IMR-90 (cell line): ENCODE results near the gene B4GALNT1. TPM values are rescaled to one million over a fixed set of nuclear protein-coding genes. Genes with fewer than 3 reads are reported as not detected.

ENCODE experiments used
- ATAC-seq: fragments of 200-7000 bp; cut with Tn5 transposase; 2 replicates; pipeline ENCODE4 v1.9.1; 2020; ENCODE audit warnings: low read depth, mild to moderate bottlenecking, moderate library complexity
- BruUV-seq: library from RNA; stranded (reverse); fragments of 400-500 nt; replicated peaks from 2 replicates; lab custom pipeline; 2021; lab: Mats Ljungman, UMichigan
- CTCF ChIA-PET: fragments of 300-600 bp; formaldehyde crosslinking; extraction: SDS; loops from one replicate; lab custom pipeline; 2021; ENCODE audit warnings: antibody characterized with exemption; lab: Yijun Ruan, JAX
- POLR2A ChIA-PET: fragments of 300-600 bp; sonication (Branson Sonifier 250); formaldehyde crosslinking; loops from one replicate; lab custom pipeline; 2022; ENCODE audit warnings: antibody characterized with exemption; ENCODE audit not compliant: unreplicated experiment; lab: Charles Lee
- DNase-seq: peaks from one replicate; pipeline ENCODE4 v3.0.0; 2013
- H2AFZ ChIP-seq: replicated peaks from 2 replicates; pipeline ENCODE3; 2013; ENCODE audit warnings: low read length, mild to moderate bottlenecking; ENCODE audit not compliant: poor library complexity
- H2AK5ac ChIP-seq: 2 replicates; pipeline ENCODE4 v1.6.1; 2013; ENCODE audit warnings: low read depth, low read length, inconsistent platforms
- H2AK9ac ChIP-seq: replicated peaks from 2 replicates; pipeline ENCODE3; 2013; ENCODE audit warnings: mild to moderate bottlenecking, low read depth, low read length, moderate library complexity; ENCODE audit not compliant: poor library complexity
- H2BK120ac ChIP-seq: 2 replicates; pipeline ENCODE4 v1.6.1; 2013; ENCODE audit warnings: low read depth, low read length, inconsistent platforms
- H2BK15ac ChIP-seq: 3 replicates; pipeline ENCODE4 v1.6.1; 2013; ENCODE audit warnings: low read depth, low read length, inconsistent platforms
- H2BK20ac ChIP-seq: 2 replicates; pipeline ENCODE4 v1.6.1; 2013; ENCODE audit warnings: low read depth, mild to moderate bottlenecking, inconsistent platforms, low read length, moderate library complexity
- H2BK5ac ChIP-seq: 2 replicates; pipeline ENCODE4 v1.6.1; 2013; ENCODE audit warnings: mild to moderate bottlenecking, low read depth, low read length, inconsistent platforms; ENCODE audit not compliant: poor library complexity, severe bottlenecking
- H3K14ac ChIP-seq: replicated peaks from 2 replicates; pipeline ENCODE4 v1.6.1; 2013; ENCODE audit warnings: low read depth, low read length, inconsistent platforms
- H3K18ac ChIP-seq: 2 replicates; pipeline ENCODE4 v1.6.1; 2013; ENCODE audit warnings: low read depth, low read length, control low read depth
- H3K23ac ChIP-seq: 2 replicates; pipeline ENCODE4 v1.6.1; 2013; ENCODE audit warnings: low read depth, low read length, inconsistent platforms
- H3K27ac ChIP-seq: 2 replicates; pipeline ENCODE4 v1.5.1; 2013; ENCODE audit warnings: mild to moderate bottlenecking, control low read depth, low read length; ENCODE audit not compliant: insufficient read depth
- H3K27me3 ChIP-seq: 2 replicates; pipeline ENCODE4 v1.6.1; 2013; ENCODE audit warnings: low read length; ENCODE audit not compliant: control insufficient read depth, insufficient read depth
- H3K36me3 ChIP-seq: 2 replicates; pipeline ENCODE4 v1.6.1; 2013; ENCODE audit warnings: low read length, mixed read lengths; ENCODE audit not compliant: control insufficient read depth, insufficient read depth
- H3K4ac ChIP-seq: 2 replicates; pipeline ENCODE4 v1.6.1; 2013; ENCODE audit warnings: low read depth, low read length, inconsistent platforms
- H3K4me1 ChIP-seq: 2 replicates; pipeline ENCODE4 v1.6.1; 2013; ENCODE audit warnings: low read length, mixed read lengths; ENCODE audit not compliant: control insufficient read depth, insufficient read depth
- H3K4me2 ChIP-seq: 2 replicates; pipeline ENCODE4 v1.6.1; 2013; ENCODE audit warnings: low read depth, mild to moderate bottlenecking, control low read depth, low read length, moderate library complexity
- H3K4me3 ChIP-seq: 2 replicates; pipeline ENCODE4 v1.5.1; 2013; ENCODE audit warnings: low read depth, mild to moderate bottlenecking, control low read depth, low read length, moderate library complexity; ENCODE audit not compliant: insufficient read depth
- H3K56ac ChIP-seq: 2 replicates; pipeline ENCODE4 v1.6.1; 2013; ENCODE audit warnings: low read length, inconsistent platforms; ENCODE audit not compliant: insufficient read depth; ENCODE audit errors: extremely low read depth
- H3K79me1 ChIP-seq, 2 experiments: 2 replicates each; pipeline ENCODE4 v1.6.1; 2013; ENCODE audit warnings: low read length in 2 of 2, inconsistent platforms in 1 of 2, low read depth in 1 of 2
- H3K9ac ChIP-seq: 2 replicates; pipeline ENCODE4 v1.6.1; 2013; ENCODE audit warnings: low read depth, low read length, control low read depth
- H3K9me1 ChIP-seq: 2 replicates; pipeline ENCODE4 v1.6.1; 2013; ENCODE audit warnings: low read length, inconsistent platforms; ENCODE audit not compliant: insufficient read depth
- H3K9me3 ChIP-seq: 2 replicates; pipeline ENCODE4 v1.6.1; 2013; ENCODE audit warnings: low read length; ENCODE audit not compliant: control insufficient read depth, insufficient read depth
- H4K20me1 ChIP-seq: 2 replicates; pipeline ENCODE4 v1.6.1; 2013; ENCODE audit warnings: low read length, inconsistent platforms; ENCODE audit not compliant: insufficient read depth
- H4K5ac ChIP-seq: 2 replicates; pipeline ENCODE4 v1.6.1; 2013; ENCODE audit warnings: mild to moderate bottlenecking, low read depth, low read length, control low read depth
- H4K8ac ChIP-seq, 2 experiments: 2 replicates each; pipeline ENCODE4 v1.6.1; 2013; ENCODE audit warnings: low read depth in 2 of 2, low read length in 2 of 2, control low read depth in 1 of 2, inconsistent platforms in 1 of 2
- H4K91ac ChIP-seq: 2 replicates; pipeline ENCODE4 v1.6.1; 2013; ENCODE audit warnings: low read depth, low read length, inconsistent platforms; ENCODE audit not compliant: insufficient read depth
- BHLHE40 ChIP-seq: fragments of 150-350 bp; IDR thresholded peaks from 2 replicates; pipeline ENCODE4 v1.6.1; 2016; ENCODE audit warnings: mild to moderate bottlenecking, low read depth, low read length
- CEBPB ChIP-seq: IDR thresholded peaks from 2 replicates; pipeline ENCODE4 v1.6.1; 2012; ENCODE audit warnings: low read depth, low read length, improper control_type of control experiment
- CHD1 ChIP-seq: IDR thresholded peaks from 2 replicates; pipeline ENCODE4 v1.6.1; 2012; ENCODE audit warnings: low read depth, low read length, improper control_type of control experiment
- FOS ChIP-seq: fragments of 150-350 bp; IDR thresholded peaks from 2 replicates; pipeline ENCODE4 v1.6.1; 2016; ENCODE audit warnings: low read depth, low read length
- MAFK ChIP-seq: IDR thresholded peaks from 2 replicates; pipeline ENCODE4 v1.6.1; 2012; ENCODE audit warnings: low read depth, low read length, improper control_type of control experiment
- MAZ ChIP-seq: IDR thresholded peaks from 2 replicates; pipeline ENCODE4 v1.6.1; 2012; ENCODE audit warnings: low read depth, mild to moderate bottlenecking, low read length, improper control_type of control experiment, moderate library complexity, borderline replicate concordance
- MXI1 ChIP-seq: IDR thresholded peaks from 2 replicates; pipeline ENCODE4 v1.6.1; 2012; ENCODE audit warnings: low read depth, mild to moderate bottlenecking, low read length, moderate library complexity, borderline replicate concordance
- NFE2L2 ChIP-seq: fragments of 150-350 bp; IDR thresholded peaks from 2 replicates; pipeline ENCODE4 v1.6.1; 2016; ENCODE audit warnings: low read depth, mild to moderate bottlenecking, low read length
- POLR2A ChIP-seq: IDR thresholded peaks from 2 replicates; pipeline ENCODE4 v1.6.1; 2012; ENCODE audit warnings: mild to moderate bottlenecking, low read depth, low read length
- RAD21 ChIP-seq: IDR thresholded peaks from 2 replicates; pipeline ENCODE4 v1.6.1; 2012; ENCODE audit warnings: low read length, improper control_type of control experiment
- RCOR1 ChIP-seq: IDR thresholded peaks from 2 replicates; pipeline ENCODE4 v1.6.1; 2012; ENCODE audit warnings: mild to moderate bottlenecking, low read length, improper control_type of control experiment; ENCODE audit not compliant: insufficient replicate concordance
- RFX5 ChIP-seq: IDR thresholded peaks from 2 replicates; pipeline ENCODE4 v1.8.0; 2012; ENCODE audit warnings: low read depth, mild to moderate bottlenecking, low read length, moderate library complexity
- SMC3 ChIP-seq: fragments of 150-350 bp; IDR thresholded peaks from 2 replicates; pipeline ENCODE4 v1.6.1; 2016; ENCODE audit warnings: low read depth, mild to moderate bottlenecking, antibody characterized with exemption, low read length, moderate library complexity
- WGBS, 2 experiments: methylation state at CpG; one replicate each; pipeline versions ENCODE4 v1.1.5 to v1.1.7; 2013; ENCODE audit warnings: missing lambda C conversion rate in 2 of 2; ENCODE audit not compliant: insufficient read length in 1 of 2; ENCODE audit errors: extremely low coverage in 2 of 2; 5-methylcytosine and 5-hydroxymethylcytosine counted together
- dilution Hi-C: fragments of 300-500 bp; cut with HindIII; formaldehyde crosslinking; loops from one replicate; pipeline ENCODE4 v1.14.3; 2018; ENCODE audit warnings: low sequenced_read_pairs; ENCODE audit not compliant: unreplicated experiment
- in situ Hi-C: fragments of 300-500 bp; cut with MboI; formaldehyde crosslinking; loops from 3 replicates; pipeline ENCODE4 v1.14.3; 2019; ENCODE audit warnings: low sequenced_read_pairs, inconsistent platforms, mixed read lengths
- intact Hi-C: fragments of 100-400 bp; cut with micrococcal nuclease; formaldehyde crosslinking; loops from 2 replicates; pipeline ENCODE4 v1.10.0; 2022
- polyA plus RNA-seq, 3 experiments: library from polyadenylated mRNA; depleted of rRNA; stranded (reverse); fragments of >200 nt; gene quantifications; 2 replicates each; pipeline ENCODE4 v1.2.3, GENCODE V29; 2012; ENCODE audit warnings: low replicate concordance in 1 of 3
- total RNA-seq: library from RNA; depleted of rRNA; stranded (reverse); fragments of >200 nt; gene quantifications from 2 replicates; pipeline ENCODE4 v1.2.3, GENCODE V29; 2012
- TF ChIP-seq, protein P1 (sequence below): conservative IDR thresholded peaks from 2 replicates; pipeline ENCODE4 v1.5.1; 2012; ENCODE audit warnings: mild to moderate bottlenecking, low read depth, low read length, improper control_type of control experiment
- TF ChIP-seq, protein P2 (sequence below): fragments of 150-350 bp; IDR thresholded peaks from 2 replicates; pipeline ENCODE4 v1.6.1; 2017; ENCODE audit warnings: mild to moderate bottlenecking, antibody characterized with exemption, low read length, low read depth

Gene B4GALNT1
- total and polyA plus RNA-seq, 2 of the 4 experiments (the other 2 are of a cell fraction), result 0.18 to 0.62 TPM

DNA sequence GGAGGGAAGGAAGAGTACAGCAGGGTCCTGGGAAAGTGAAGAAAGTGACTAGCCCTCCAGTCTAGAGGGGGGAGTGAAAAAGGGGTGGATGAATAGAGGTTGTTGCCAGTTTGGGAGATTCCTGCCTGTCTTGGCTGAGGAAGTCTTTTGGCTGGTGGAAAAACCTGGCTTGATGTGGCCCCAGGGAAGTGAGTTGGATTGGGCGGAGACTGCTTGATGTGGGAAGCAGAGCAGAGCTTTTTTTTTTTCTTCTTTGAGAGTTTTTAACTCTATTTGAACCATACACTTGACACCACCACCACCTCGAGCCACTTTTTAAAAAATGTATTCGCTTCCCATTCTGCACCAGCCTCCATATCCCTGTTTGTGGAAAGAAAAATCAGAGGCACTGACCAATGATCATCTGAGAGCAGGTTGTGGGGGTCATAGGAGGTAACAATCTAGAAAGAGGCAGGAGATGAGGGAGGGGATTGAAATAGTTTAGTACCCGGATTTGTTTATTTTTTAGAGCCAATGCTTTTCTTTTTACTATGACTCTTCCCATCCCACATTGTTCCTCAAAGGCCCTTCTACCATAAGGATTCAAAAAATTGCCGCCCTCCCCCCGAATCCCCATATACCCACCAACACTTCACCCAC is 29.1 kb downstream of the B4GALNT1 start (continued):
- TF ChIP-seq CEBPB, result no peak

DNA sequence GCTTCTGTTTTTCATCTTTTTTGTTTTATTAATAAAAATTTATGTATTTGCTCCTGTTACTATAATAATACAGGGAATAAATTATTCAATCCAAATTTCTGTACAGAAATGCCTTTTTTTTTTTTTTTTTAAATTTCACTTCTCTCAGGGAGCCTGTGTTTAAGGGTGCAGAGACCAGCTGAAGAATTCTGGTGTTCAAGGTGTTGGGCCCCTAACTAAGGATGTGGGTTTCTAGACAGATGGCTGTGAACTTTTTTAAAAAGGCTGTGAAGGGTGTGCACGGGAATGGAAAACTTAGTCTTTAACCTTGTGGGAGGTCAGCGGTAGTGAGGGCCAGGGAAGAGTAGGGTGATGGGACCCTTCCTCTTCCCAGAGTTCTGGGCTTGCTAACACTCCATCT is 29.7 kb downstream of the B4GALNT1 start:
- no peaks in the 10 kb centered on the region for H3K27me3 ChIP-seq
- peak overlapping the region; percentile 41; the same call in 1 of the 2 replicates for H3K4ac ChIP-seq
- no peak overlapping the region for H2BK15ac ChIP-seq
- no peak overlapping the region for H2BK20ac ChIP-seq
- H3K56ac ChIP-seq, result no peak overlapping the region
- WGBS, 2 experiments, result no CpG with 5 or more reads among the region's 2 CpGs
- POLR2A ChIA-PET, result interaction anchor here (0.5 to 0.6 kb wide), 3 partner anchors 28 to 86 kb away, joined by 3 to 6 read pairs (median 5); no protein-coding TSS in a partner anchor
- no peak overlapping the region for H2BK5ac ChIP-seq
- CTCF ChIA-PET, result interaction anchor here (0.6 kb wide), 1 partner anchor 72 kb away, joined by 3 read pairs; no protein-coding TSS in a partner anchor
- no peak overlapping the region for H3K4me3 ChIP-seq
- intact Hi-C loops, result no loop called here
- H2AK9ac ChIP-seq, result no peak overlapping the region
- no peak overlapping the region for H3K18ac ChIP-seq
- ATAC-seq (no peak), DNase-seq (no peak)
- H3K36me3 ChIP-seq, result peaks cover 16% of the 10 kb centered on the region
- no peak overlapping the region for H3K9ac ChIP-seq
- H3K4me1 ChIP-seq, result peaks cover 11% of the 10 kb centered on the region
- no peak overlapping the region for H2BK120ac ChIP-seq
- peak overlapping the region; percentile 54 for H2AFZ ChIP-seq
- dilution Hi-C loops, result no loop called here
- H3K9me3 ChIP-seq, result no peaks in the 10 kb centered on the region
- no peak overlapping the region; the same call in 1 of the 2 replicates for H2AK5ac ChIP-seq
- no peak overlapping the region for H3K27ac ChIP-seq
- peak overlapping the region in 1 of 2 experiments; percentile 100; a peak in 1 of 4 replicates for H4K8ac ChIP-seq
- H3K9me1 ChIP-seq, result peaks cover 10% of the 10 kb centered on the region; the same call in 1 of the 2 replicates
- in situ Hi-C loops, result no loop called here
- H3K23ac ChIP-seq, result no peak overlapping the region; the same call in 1 of the 2 replicates
- H4K91ac ChIP-seq, result no peak overlapping the region
- H3K4me2 ChIP-seq, result no peak overlapping the region
- H3K79me1 ChIP-seq, result peaks cover 9 to 19% of the 10 kb centered on the region in 2 experiments
- no peak overlapping the region; the same call in 1 of the 2 replicates for H4K5ac ChIP-seq
- no TSS peak for BruUV-seq
- no peak overlapping the region for H3K14ac ChIP-seq
- no peaks in the 10 kb centered on the region for H4K20me1 ChIP-seq
- TF ChIP-seq CEBPB (no peak), FOS (no peak), BHLHE40 (no peak), RAD21 (no peak), MAZ (no peak), SMC3 (no peak), POLR2A (no peak), MXI1 (no peak), RFX5 (no peak), NFE2L2 (no peak), MAFK (no peak), RCOR1 (no peak), CHD1 (no peak)
- TF ChIP-seq, protein P1, sequence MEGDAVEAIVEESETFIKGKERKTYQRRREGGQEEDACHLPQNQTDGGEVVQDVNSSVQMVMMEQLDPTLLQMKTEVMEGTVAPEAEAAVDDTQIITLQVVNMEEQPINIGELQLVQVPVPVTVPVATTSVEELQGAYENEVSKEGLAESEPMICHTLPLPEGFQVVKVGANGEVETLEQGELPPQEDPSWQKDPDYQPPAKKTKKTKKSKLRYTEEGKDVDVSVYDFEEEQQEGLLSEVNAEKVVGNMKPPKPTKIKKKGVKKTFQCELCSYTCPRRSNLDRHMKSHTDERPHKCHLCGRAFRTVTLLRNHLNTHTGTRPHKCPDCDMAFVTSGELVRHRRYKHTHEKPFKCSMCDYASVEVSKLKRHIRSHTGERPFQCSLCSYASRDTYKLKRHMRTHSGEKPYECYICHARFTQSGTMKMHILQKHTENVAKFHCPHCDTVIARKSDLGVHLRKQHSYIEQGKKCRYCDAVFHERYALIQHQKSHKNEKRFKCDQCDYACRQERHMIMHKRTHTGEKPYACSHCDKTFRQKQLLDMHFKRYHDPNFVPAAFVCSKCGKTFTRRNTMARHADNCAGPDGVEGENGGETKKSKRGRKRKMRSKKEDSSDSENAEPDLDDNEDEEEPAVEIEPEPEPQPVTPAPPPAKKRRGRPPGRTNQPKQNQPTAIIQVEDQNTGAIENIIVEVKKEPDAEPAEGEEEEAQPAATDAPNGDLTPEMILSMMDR, result no peak
- TF ChIP-seq, protein P2, sequence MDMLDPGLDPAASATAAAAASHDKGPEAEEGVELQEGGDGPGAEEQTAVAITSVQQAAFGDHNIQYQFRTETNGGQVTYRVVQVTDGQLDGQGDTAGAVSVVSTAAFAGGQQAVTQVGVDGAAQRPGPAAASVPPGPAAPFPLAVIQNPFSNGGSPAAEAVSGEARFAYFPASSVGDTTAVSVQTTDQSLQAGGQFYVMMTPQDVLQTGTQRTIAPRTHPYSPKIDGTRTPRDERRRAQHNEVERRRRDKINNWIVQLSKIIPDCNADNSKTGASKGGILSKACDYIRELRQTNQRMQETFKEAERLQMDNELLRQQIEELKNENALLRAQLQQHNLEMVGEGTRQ, result no peak
